ENCODE measurements around the gene IGSF8.
A peak's percentile ranks its signal among the peaks of the same experiment; 100 is the strongest.

IGSF8 gene

GRCh38 chr1:160085686-160086455 is 12.5 kb downstream of the IGSF8 start:
- peak; percentile 62 for DNase-seq

GRCh38 chr1:160084771-160085321 is 13.6 kb downstream of the IGSF8 start:
- DNase-seq: no peak

DNA sequence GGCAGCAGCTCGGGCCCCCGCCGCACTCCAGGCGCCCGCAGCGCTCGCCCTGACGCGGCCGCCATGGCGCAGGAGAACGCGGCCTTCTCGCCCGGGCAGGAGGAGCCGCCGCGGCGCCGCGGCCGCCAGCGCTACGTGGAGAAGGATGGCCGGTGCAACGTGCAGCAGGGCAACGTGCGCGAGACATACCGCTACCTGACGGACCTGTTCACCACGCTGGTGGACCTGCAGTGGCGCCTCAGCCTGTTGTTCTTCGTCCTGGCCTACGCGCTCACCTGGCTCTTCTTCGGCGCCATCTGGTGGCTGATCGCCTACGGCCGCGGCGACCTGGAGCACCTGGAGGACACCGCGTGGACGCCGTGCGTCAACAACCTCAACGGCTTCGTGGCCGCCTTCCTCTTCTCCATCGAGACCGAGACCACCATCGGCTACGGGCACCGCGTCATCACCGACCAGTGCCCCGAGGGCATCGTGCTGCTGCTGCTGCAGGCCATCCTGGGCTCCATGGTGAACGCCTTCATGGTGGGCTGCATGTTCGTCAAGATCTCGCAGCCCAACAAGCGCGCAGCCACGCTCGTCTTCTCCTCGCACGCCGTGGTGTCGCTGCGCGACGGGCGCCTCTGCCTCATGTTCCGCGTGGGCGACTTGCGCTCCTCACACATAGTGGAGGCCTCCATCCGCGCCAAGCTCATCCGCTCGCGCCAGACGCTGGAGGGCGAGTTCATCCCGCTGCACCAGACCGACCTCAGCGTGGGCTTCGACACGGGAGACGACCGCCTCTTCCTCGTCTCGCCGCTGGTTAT is 14.2 kb downstream of the IGSF8 start:
- DNase-seq: peak; percentile 66

DNA sequence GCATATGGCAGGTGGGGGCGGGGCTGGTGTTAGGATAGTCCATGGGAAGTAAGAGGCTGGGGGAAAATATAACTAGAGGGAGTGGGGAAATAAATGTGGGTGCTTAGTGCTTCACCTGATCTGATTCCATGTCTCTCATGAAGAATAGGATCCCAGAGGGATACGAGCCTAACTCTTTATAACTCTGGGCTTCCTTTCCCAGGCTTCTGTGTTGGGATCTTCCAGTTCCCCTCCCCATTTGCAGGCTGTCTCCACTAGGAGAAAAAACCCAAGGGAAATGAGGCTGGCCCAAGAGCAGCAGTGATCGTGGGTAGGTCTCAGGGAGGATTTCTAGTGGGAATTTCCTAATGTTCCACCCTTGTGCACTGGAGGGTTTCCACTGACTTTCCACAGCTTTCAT is 15.5 kb downstream of the IGSF8 start:
- no peak for DNase-seq

GRCh38 chr1:160082487-160082886 is 15.9 kb downstream of the IGSF8 start:
- no peak for DNase-seq

DNA sequence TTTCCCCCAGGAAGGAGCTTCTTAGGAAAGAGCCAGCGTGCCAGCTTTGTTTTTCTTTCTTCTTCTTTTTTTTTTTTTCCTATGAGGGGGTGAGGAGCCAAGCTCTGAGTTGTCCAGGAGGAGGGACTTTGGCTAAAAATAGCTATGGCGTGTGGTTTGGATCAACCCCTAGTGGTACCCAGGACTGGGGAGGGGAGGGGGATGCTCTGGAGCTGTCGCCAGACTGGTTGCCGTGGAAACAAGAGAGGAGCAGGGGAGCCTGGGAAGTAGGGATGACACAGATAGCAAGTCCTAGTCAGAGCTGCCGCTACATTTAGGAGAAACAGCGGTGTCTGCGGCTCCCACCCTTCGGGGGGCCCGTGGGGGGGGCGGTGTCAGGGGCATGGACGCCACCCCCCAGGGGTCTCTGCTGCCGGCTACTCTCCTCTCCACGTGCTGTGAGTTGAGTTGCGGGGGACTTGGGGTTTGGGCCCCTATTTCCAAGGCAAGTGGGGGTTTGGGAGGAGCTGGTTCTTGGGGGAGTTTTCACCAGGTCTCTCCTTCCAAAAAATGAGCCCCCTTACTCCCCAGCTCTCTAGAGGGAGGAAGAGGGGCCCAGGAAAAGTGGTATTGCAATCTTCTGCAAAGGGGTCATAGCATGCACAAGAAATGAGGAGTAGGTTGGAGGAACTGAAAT is 17.0 kb downstream of the IGSF8 start, which contains the start of gene KCNJ9:
Gene KCNJ9 (plus strand): TSS at position 278 of the 676 bp plus-strand sequence. CDS start 2,493 bp downstream, outside the sequence.
- no peak for DNase-seq

DNA sequence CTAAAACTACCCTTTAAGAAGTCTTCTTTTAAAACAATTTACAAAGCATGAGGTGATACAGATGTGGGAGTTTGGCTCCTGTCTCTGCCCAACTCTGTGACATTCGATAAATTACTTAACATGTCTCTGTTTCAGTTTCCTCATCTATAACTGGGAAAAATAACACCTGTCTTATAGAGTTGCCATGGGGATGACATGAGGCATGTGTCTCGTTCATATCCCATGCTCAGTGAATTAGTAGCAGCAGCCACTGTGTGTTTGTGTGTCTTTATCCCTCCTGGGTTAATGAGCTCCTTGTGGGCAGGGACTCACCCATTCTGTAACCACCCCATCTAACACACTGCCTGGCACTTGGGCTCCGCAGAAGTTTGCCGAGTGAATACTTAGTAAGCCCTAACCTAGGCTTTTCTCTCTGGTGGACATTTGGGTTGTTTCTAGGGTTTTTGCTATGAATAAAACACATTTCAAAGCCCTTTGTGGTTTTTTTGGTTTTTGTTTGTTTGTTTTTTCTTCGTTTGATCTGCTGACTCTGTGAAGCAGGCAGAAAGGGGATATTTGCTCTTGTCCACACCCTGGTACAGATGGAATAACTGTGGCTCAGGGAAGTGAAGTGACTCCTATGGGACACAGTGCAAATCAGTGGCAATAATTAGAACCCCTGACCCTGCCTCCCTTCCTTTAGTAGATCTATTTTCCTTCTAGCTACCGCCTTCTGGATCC is 17.9 kb downstream of the IGSF8 start:
- DNase-seq: no peak

- DNase-seq: no peak
These were observed 19.0 kb downstream of the IGSF8 start for GRCh38 chr1:160079448-160079847.

GRCh38 chr1:160078512-160079195 is 19.8 kb downstream of the IGSF8 start:
- DNase-seq: peak; percentile 41

DNA sequence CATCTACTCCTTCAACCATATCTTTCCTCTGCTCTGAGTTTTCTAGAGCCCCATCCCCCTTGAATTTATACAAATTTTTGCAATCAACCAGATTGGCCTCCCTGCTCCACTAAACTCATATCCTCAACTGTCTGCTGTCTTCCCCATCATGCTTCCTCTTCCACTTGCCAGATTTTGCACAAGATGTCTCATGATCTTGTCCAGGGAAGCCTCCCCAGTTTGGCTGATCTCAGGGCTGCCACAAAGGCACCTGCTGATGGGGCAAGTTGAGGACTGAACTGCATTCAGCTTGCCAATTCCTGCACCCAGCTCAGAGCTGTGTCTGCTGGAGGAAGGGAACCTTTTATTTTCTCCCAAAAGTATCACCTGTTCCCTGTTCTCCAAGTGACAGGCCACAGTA is 20.9 kb downstream of the IGSF8 start:
- DNase-seq: no peak

GRCh38 chr1:160076295-160076694 is 22.1 kb downstream of the IGSF8 start:
- no peak for DNase-seq

DNA sequence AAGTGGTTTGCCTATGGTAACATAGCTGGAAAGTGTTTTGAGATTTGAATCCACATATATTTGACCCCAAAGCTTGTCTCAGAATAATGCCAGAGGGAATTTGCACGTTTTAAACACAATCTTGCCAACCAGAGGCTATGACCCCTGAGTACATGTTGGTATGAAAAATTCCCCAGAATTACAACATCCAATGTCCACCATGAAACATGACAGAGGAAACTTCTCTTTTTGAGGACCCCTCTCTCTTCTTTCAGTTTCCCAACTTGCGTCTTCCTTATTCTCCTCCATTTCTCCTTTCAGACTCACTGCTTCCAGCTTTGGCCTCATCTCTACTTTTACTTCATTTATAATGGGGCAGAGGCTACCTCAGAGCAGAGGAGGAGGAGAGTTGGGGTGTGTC is 22.6 kb downstream of the IGSF8 start:
- no peak for DNase-seq

GRCh38 chr1:160074865-160075264 is 23.6 kb downstream of the IGSF8 start:
- no peak for DNase-seq

GRCh38 chr1:160071289-160071688 is 27.1 kb downstream of the IGSF8 start:
- DNase-seq: no peak

GRCh38 chr1:160070243-160071163 is 27.9 kb downstream of the IGSF8 start:
- peak; percentile 66 for DNase-seq

GRCh38 chr1:160069460-160070231 is 28.8 kb downstream of the IGSF8 start, which contains the start of gene KCNJ10:
Gene KCNJ10 (minus strand): TSS chr1:160070160. CDS start chr1:160042532, 27,628 bp downstream.
- no peak for DNase-seq

DNA sequence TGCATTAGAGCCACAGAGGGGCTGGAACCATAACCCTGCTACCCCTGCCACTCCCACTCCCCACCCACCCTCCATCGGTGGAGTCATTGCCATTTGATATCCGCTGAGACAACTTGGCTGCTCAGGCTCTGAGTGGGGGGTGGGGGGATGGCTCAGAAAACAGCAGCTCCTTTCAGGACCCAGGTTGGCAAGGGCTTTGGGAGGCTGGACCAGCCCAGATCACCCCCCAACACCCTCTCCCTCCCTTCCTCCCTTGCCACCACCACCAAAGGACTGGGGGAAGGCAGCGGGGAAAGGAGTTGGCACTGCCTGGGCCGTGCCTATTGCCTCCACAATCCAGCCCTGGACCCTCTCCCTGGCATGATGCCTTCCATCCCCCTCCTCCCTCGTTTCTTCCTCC is 30.2 kb downstream of the IGSF8 start:
- DNase-seq: no peak

DNA sequence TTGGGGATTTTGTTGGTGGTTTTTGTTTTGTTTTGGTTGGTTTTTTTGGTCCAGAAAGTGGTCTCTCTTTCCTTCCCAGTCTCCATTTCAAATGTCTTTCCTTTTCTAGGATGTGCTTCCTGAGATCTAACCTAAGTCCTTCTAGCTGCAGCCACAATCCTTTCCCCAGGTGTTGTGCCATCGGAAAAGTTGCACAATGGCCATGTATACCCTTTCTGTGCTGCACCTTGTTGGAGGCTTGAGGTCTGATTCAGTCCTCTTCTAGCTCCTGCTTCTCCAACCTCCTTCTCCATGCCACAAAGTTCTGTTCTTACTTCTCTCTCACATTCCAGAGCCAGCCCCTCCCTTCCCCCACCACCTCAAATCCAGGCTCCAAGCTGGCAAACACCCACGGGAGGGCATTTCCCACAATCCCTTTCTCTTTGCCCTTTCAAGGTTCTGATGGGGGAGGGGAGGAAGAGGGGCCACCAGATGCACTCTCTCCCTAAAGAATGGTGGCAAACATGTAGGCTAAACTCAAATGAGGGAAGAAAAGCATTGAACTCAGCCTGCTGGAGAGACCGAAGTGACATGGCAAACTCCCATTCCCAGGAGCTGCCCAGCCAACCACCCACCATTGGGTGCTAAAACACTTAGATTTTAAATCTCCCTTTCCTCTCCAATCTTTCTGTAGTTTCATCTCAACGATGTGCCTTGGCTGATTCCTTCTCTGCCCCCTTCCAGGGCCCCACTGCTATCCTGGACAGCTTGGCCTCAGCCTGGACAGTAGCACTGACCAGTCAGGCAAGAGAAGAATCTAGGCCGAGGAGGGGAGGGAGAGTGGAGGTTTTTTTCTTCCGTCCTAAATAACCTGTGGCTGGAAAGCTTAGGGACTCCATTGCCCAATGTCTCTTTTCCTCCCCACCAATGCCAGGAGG is 31.3 kb downstream of the IGSF8 start:
- no peak for DNase-seq

GRCh38 chr1:160064746-160065145 is 33.7 kb downstream of the IGSF8 start:
- no peak for DNase-seq

Data from effector CD4-positive, alpha-beta T cell (primary cell).